Upper lobe of right lung (tissue), 1 donor: ENCODE measurements around the gene FCN2. TPM values are rescaled to one million over a fixed set of nuclear protein-coding genes. Genes with fewer than 3 reads are reported as not detected.

Source experiments
- ATAC-seq: fragments of 200-7000 bp; cut with Tn5 transposase; one replicate; pipeline ENCODE4 v1.9.1; 2020; ENCODE audit warnings: mild to moderate bottlenecking, moderate library complexity
- DNase-seq: peaks from one replicate; pipeline ENCODE4 v3.0.0-alpha.2; 2020
- H3K27ac ChIP-seq: fragments of 200-600 bp; one replicate; pipeline ENCODE4 v1.8.0; 2022
- H3K27me3 ChIP-seq: fragments of 200-600 bp; one replicate; pipeline ENCODE4 v1.8.0; 2022; ENCODE audit warnings: mild to moderate bottlenecking
- H3K36me3 ChIP-seq: fragments of 200-600 bp; one replicate; pipeline ENCODE4 v1.8.0; 2022
- H3K4me1 ChIP-seq: fragments of 200-600 bp; one replicate; pipeline ENCODE4 v1.8.0; 2022
- H3K4me3 ChIP-seq: fragments of 200-600 bp; one replicate; pipeline ENCODE4 v1.8.0; 2022; ENCODE audit warnings: mild to moderate bottlenecking
- H3K9me3 ChIP-seq: fragments of 200-600 bp; one replicate; pipeline ENCODE4 v1.8.0; 2022
- intact Hi-C: fragments of 100-400 bp; cut with DNase I; formaldehyde crosslinking; loops from one replicate; pipeline ENCODE4 v1.11.0; 2022
- total RNA-seq: library from RNA; stranded (reverse); fragmentation: NEBNext Ultra II Directional; extraction: Animal tissue kit (Norgen Biotek cat#: 25700); gene quantifications from one replicate; pipeline ENCODE4 v1.2.1, GENCODE V29; 2021
- TF ChIP-seq, protein P1 (sequence below): fragments of 200-600 bp; IDR thresholded peaks from one replicate; pipeline ENCODE4 v1.8.0; 2022; ENCODE audit warnings: antibody characterized with exemption
- donor health status: DM: no; HTN: yes; CAD: no; lungs with severe emphysema.

The FCN2 gene
- total RNA-seq, 1 donor from 2014 or later = not detected

DNA sequence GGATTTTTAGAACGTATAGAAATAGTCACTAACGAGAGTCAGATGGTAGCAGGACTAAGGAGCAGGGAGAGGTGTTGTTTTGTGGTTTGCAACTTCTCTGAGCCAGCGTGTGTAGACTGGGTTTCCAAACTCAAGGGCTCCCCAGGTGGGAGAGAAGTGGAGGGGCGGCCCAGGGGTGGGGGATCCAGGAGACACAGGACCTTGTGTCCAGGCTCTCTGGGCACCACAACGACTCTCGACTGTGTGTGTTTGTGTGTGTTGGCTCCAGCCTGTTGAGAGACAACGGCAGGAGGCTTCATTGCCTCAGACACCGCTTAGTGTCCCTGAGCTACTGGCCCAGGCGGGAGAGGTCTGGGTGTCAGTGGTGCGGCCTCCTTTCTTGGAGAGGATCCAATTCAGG lies 38.0 kb downstream of the FCN2 start:
- no peaks in the 10 kb centered on the region for H3K36me3 ChIP-seq
- no peaks in the 10 kb centered on the region for H3K27me3 ChIP-seq
- ATAC-seq (no peak), DNase-seq (peak; percentile 48)
- H3K4me3 ChIP-seq = no peak overlapping the region
- TF ChIP-seq, protein P1, sequence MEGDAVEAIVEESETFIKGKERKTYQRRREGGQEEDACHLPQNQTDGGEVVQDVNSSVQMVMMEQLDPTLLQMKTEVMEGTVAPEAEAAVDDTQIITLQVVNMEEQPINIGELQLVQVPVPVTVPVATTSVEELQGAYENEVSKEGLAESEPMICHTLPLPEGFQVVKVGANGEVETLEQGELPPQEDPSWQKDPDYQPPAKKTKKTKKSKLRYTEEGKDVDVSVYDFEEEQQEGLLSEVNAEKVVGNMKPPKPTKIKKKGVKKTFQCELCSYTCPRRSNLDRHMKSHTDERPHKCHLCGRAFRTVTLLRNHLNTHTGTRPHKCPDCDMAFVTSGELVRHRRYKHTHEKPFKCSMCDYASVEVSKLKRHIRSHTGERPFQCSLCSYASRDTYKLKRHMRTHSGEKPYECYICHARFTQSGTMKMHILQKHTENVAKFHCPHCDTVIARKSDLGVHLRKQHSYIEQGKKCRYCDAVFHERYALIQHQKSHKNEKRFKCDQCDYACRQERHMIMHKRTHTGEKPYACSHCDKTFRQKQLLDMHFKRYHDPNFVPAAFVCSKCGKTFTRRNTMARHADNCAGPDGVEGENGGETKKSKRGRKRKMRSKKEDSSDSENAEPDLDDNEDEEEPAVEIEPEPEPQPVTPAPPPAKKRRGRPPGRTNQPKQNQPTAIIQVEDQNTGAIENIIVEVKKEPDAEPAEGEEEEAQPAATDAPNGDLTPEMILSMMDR = no peak
- no peaks in the 10 kb centered on the region for H3K9me3 ChIP-seq
- peaks cover 12% of the 10 kb centered on the region for H3K4me1 ChIP-seq
- intact Hi-C loops = no loop called here
- H3K27ac ChIP-seq = no peak overlapping the region

DNA sequence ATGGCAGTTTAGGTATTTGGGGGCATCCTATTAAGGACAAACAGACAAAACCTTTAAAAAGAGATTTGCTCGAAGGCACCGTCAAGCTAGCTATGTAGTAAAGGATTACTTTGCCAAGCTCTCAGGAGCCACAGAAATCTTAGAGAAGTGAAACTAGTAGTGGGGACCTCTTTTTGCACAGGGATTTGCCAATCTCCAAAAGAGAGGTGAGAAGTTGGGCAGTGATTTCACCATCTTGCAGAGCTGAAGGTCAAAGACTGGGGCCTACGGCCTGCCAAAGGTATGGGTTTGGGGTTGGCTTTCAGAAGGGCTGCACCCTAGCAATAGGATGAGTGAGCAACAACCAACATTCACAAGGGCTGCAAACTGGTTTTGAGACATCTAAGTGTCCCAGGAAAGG lies 38.7 kb downstream of the FCN2 start:
- H3K4me1 ChIP-seq = peaks cover 12% of the 10 kb centered on the region
- TF ChIP-seq, protein P1 = no peak
- no peak overlapping the region for H3K4me3 ChIP-seq
- H3K9me3 ChIP-seq = no peaks in the 10 kb centered on the region
- H3K27me3 ChIP-seq = no peaks in the 10 kb centered on the region
- H3K36me3 ChIP-seq = no peaks in the 10 kb centered on the region
- intact Hi-C loops = no loop called here
- H3K27ac ChIP-seq = no peak overlapping the region
- DNase-seq = peak; percentile 3
- no peak for ATAC-seq

DNA sequence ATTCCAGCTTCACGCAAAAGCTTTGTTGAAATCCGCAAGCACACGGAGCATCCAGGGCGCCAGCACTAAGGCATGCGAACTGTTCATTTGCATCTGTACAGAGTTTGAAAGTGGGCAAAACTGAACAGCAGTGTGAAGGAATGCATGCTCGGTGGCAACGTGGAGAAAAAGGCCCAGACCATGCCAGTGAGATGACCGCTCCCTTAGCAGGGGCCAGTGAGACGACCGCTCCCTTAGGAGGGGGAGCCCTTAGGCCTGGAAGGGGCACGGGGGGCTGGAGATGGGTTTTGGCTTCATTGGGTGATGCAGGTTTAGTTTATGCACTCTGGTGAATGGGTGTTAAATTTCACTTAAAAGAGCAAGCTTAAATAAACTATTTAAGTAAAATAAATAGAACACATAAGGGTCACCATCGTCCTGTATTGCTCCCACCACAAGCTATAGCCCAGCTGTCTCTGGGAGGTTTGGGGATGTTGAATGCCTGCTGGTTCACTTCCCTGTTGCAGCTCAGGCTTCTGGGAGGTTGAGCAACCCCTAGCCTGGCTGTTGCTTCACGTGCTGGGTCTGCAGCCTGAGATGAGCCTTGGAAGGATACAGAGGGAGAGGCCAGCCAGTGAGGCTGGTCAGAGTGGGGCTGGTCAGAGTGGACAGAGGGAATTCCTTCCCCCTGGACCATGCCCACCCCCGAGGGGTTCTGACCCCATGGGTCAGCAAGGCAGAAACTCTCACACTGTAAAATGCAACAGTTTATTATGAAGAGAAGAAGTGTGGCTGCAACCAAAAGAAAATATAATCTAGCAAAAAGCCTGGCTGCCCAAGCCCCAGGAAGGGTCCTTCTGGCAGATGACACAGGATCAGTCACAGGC lies 41.7 kb downstream of the FCN2 start:
- Histone ChIP-seq H3K27me3 (no peaks in the 10 kb centered on the region), H3K27ac (peak overlapping the region; percentile 36), H3K9me3 (no peaks in the 10 kb centered on the region), H3K4me3 (no peak overlapping the region), H3K36me3 (no peaks in the 10 kb centered on the region), H3K4me1 (peaks cover 12% of the 10 kb centered on the region)
- ATAC-seq = peak; percentile 88
- intact Hi-C loops = no loop called here
- TF ChIP-seq, protein P1 = no peak
- DNase-seq = peak; percentile 76

DNA sequence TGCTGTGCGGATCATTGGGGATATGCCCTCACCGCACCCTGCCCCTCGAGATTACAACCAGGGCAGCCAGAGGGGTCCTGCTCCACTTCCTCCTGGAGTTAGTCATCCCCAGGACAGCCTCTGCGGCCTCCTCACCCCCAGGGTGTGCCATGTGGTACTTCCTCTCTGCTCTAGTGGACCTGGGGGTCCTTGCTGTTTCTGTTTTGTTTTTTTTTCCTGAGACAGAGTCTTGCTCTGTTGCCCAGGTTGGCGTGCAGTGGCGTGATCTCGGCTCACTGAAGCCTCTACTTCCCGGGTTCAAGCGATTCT lies 42.3 kb downstream of the FCN2 start:
- TF ChIP-seq, protein P1 = no peak
- Histone ChIP-seq H3K4me3 (no peak overlapping the region), H3K27me3 (no peaks in the 10 kb centered on the region), H3K4me1 (peaks cover 12% of the 10 kb centered on the region), H3K9me3 (no peaks in the 10 kb centered on the region), H3K27ac (peak overlapping the region; percentile 36), H3K36me3 (no peaks in the 10 kb centered on the region)
- peak; percentile 56 for DNase-seq
- intact Hi-C loops = no loop called here
- peak; percentile 58 for ATAC-seq

DNA sequence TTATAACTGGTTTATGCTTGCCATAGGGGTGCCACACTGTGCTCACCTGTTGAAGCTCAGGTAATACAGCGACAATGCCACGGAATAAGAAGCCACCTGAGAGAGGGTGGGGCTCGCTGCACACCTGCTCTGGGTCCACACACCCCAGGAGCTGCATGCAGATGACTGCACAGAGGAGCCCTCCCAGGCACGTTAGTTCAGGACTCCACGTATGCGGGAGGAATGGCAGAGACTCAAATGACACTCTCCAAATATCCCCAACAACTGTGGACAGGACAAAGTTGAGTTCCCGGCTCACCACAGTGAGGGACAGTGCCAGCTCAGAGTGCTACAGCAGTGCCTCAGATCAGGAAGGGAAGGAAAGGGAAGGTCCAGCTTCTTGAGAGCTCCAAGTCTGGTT lies 42.9 kb downstream of the FCN2 start:
- TF ChIP-seq, protein P1 = no peak
- Histone ChIP-seq H3K9me3 (no peaks in the 10 kb centered on the region), H3K27ac (no peak overlapping the region), H3K27me3 (no peaks in the 10 kb centered on the region), H3K4me3 (no peak overlapping the region), H3K4me1 (peaks cover 12% of the 10 kb centered on the region), H3K36me3 (no peaks in the 10 kb centered on the region)
- peak; percentile 13 for DNase-seq
- no peak for ATAC-seq
- intact Hi-C loops = no loop called here
